Gastroesophageal sphincter (tissue), 4 donors: Measurements from ENCODE around the gene PCGF1. TPM values are rescaled to one million over a fixed set of nuclear protein-coding genes. Genes with fewer than 3 reads are reported as not detected.

Experiments
- ATAC-seq: fragments of 150-250 bp; one replicate; pipeline ENCODE4 v1.9.1; 2016; ENCODE audit warnings: mild to moderate bottlenecking, moderate library complexity
- H3K27ac ChIP-seq, 4 donors: fragments of 200-600 bp; sonication (generic) in 3 of 4; 1 replicate in 3 of 4; 2 replicates in 1 of 4; pipeline ENCODE4 v1.5.1; 2016 to 2019
- H3K27me3 ChIP-seq: fragments of 200-600 bp; sonication (generic); one replicate; pipeline ENCODE4 v1.5.1; 2019
- H3K36me3 ChIP-seq, 2 donors: fragments of 200-600 bp; sonication (generic); one replicate each; pipeline ENCODE4 v1.5.1; 2019; ENCODE audit warnings: control low read depth in 1 of 2
- H3K4me1 ChIP-seq, 3 donors: fragments of 200-600 bp; sonication (generic); 1 replicate in 2 of 3; 2 replicates in 1 of 3; pipeline ENCODE4 v1.5.1; 2016 to 2019; ENCODE audit warnings: control low read depth in 2 of 3
- H3K4me3 ChIP-seq, 2 donors: fragments of 200-600 bp; sonication (generic); one replicate each; pipeline ENCODE4 v1.5.1; 2019; ENCODE audit warnings: mild to moderate bottlenecking in 1 of 2, moderate library complexity in 1 of 2
- H3K9me3 ChIP-seq, 3 donors: fragments of 200-600 bp; sonication (generic); one replicate each; pipeline ENCODE4 v1.5.1; 2017 to 2019; ENCODE audit warnings: control low read depth in 2 of 3
- CTCF ChIP-seq, 4 experiments: fragments of 200-600 bp in 2 of 4; fragments of 450-650 bp in 2 of 4; sonication (generic) in 1 of 4; IDR thresholded peaks; one replicate each; pipeline ENCODE4 v1.5.1; 2017 to 2019; ENCODE audit warnings: antibody characterized with exemption in 4 of 4, mild to moderate bottlenecking in 2 of 4, moderate library complexity in 2 of 4
- EP300 ChIP-seq: sonication (generic); formaldehyde crosslinking; IDR thresholded peaks from one replicate; pipeline ENCODE4 v1.6.1; 2017; ENCODE audit warnings: antibody characterized with exemption, mild to moderate bottlenecking
- POLR2A ChIP-seq, 2 donors: fragments of 450-650 bp; IDR thresholded peaks; one replicate each; pipeline ENCODE4 v1.6.1; 2017; ENCODE audit warnings: antibody characterized with exemption in 2 of 2, mild to moderate bottlenecking in 2 of 2, moderate library complexity in 1 of 2
- POLR2AphosphoS5 ChIP-seq: sonication (generic); formaldehyde crosslinking; IDR thresholded peaks from one replicate; pipeline ENCODE4 v1.6.1; 2017; ENCODE audit warnings: antibody characterized with exemption
- WGBS, 2 donors: methylation state at CpG; one replicate each; pipeline ENCODE4 v1.1.5; 2018; ENCODE audit warnings: low coverage in 1 of 2; 5-methylcytosine and 5-hydroxymethylcytosine counted together
- total RNA-seq, 4 donors: library from RNA; depleted of rRNA; stranded (reverse); fragments of >200 nt; gene quantifications; one replicate each; pipeline ENCODE4 v1.1.0, GENCODE V29; 2016

Gene PCGF1
- total RNA-seq = 10 to 100 TPM in 3 of 4 donors, 1 to 10 TPM in 1; 9.6 to 24.0 (median 18.2) TPM

DNA sequence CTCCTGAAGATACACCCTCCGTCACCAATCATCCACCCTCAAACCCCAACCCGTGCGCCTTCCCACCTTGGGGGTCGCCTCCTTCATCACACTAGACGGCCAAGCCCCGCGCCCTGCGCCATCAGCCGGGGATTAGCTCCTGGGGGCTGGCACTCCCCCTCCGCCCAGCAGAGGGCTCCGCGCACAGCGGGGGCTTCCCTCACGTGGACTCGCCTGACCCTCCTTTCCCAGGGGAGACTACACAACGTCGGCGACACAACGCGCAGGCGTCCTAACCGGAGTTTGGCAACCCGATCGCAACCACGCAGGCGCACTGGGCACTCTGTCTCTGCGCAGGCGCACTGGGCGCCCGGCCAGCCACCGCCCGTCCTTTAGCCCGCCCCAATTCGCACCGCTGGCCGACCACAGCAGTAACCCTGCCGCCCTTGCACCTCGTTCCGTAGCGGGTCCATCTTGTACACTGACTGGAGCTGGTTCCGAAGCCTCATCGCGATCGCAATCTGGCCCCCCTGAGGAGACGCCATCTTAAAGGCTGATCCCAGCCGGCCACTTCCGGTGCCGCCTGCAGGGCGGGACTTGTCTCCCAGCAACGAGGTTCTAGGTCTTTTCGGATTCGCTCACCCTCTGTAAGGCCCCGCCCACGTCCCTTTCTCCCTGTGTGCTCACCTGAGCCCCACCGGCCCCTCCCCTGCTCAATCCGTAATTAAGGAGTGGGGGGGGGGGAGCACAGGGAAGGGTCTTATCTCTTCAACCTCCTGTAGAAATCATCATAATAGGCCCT is at the start of gene PCGF1:
PCGF1 (minus strand) TSS at position 551 of the 781 bp plus-strand sequence; CDS start at position 524, 27 bp downstream.
- Histone ChIP-seq H3K4me3 (peak within 1 kb of the TSS; percentile 86 to 92), H3K9me3 (no peaks in the 10 kb centered on the region), H3K27ac (peak within 1 kb of the TSS; percentile 96 to 99 (median 96)), H3K36me3 (peaks cover 0 to 22% of the 10 kb centered on the region in 2 donors), H3K27me3 (peaks cover 76% of the 10 kb centered on the region), H3K4me1 (peaks cover 0 to 56% (median 18%) of the 10 kb centered on the region in 3 donors)
- peak; percentile 97 for ATAC-seq
- no CpG with 5 or more reads among the region's 56 CpGs for WGBS, 2 donors
- peak in 2 of 4 experiments; percentile 3 to 40 for TF ChIP-seq CTCF (IDR thresholded peaks at IDR 0.05)
- peak; percentile 76 for TF ChIP-seq POLR2AphosphoS5
- peak; percentile 35 to 51 for TF ChIP-seq POLR2A (IDR thresholded peaks at IDR 0.05)
- TF ChIP-seq EP300 = no peak

GRCh38 chr2:74556831-74557370 is 49.4 kb upstream of the PCGF1 start:
- H3K27ac ChIP-seq = no peak overlapping the region
- 83% methylated on average over 1 to 2 of the region's 6 CpGs for WGBS, 2 donors
- peaks cover 0 to 11% of the 10 kb centered on the region in 2 donors for H3K36me3 ChIP-seq
- peaks cover 0 to 29% (median 10%) of the 10 kb centered on the region in 3 donors for H3K4me1 ChIP-seq
- H3K9me3 ChIP-seq = no peaks in the 10 kb centered on the region
- no peak overlapping the region for H3K4me3 ChIP-seq
- no peak for ATAC-seq
- TF ChIP-seq POLR2A (IDR thresholded peaks at IDR 0.05) = no peak
- TF ChIP-seq EP300 = no peak
- TF ChIP-seq CTCF (IDR thresholded peaks at IDR 0.05) = no peak
- no peak for TF ChIP-seq POLR2AphosphoS5
- peaks cover 21% of the 10 kb centered on the region for H3K27me3 ChIP-seq

DNA sequence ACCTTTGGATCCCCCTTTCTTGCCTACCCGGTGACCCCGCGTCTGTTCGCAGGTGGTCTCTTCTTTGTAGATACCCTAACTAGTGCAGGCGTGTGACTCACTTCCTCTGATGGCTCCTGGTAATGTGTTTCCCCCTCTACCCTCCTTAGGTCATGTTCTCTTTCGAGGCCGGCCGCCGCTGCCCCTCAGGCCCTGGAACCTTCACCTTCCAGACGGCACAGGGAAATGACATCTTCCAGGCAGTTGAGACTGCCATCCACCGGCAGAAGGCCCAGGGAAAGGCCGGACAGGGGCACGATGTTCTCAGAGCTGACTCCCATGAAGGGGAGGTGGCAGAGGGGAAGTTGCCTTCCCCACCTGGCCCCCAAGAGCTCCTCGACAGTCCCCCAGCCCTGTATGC is 48.7 kb upstream of the PCGF1 start:
- H3K4me3 ChIP-seq = peak overlapping the region in 1 of 2 donors; percentile 84
- ATAC-seq = no peak
- no peak overlapping the region for H3K27ac ChIP-seq

DNA sequence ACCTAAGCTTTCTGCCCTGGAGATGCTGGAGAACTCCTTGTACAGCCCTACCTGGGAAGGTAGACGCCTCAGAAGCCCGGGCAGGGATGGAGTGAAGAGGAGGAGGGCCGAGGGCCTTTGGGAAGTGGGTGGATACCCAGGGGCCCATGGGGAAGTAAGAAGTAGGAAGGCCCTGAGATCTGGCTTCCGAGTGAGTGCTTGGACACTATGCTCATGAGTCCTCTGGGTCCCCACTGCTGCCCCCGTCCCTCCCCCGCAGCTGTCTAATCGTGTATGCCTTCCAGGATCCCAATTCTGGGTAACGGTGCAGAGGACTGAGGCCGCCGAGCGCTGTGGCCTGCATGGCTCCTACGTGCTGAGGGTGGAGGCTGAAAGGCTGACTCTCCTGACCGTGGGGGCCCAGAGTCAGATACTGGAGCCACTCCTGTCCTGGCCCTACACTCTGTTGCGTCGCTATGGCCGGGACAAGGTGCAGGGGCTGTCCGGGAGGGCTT is 48.2 kb upstream of the PCGF1 start:
- peak overlapping the region in 1 of 2 donors; percentile 84 for H3K4me3 ChIP-seq
- peaks cover 11% of the 10 kb centered on the region for H3K27me3 ChIP-seq
- H3K36me3 ChIP-seq = peaks cover 0 to 11% of the 10 kb centered on the region in 2 donors
- WGBS, 2 donors = 54% methylated on average over 3 of the region's 17 CpGs; no CpG with 5 or more reads in 1 of the 2 donors
- peak overlapping the region in 3 of 4 donors; percentile 91 to 95 (median 92) for H3K27ac ChIP-seq
- no peak for ATAC-seq
- H3K4me1 ChIP-seq = peaks cover 0 to 32% (median 10%) of the 10 kb centered on the region in 3 donors
- no peaks in the 10 kb centered on the region for H3K9me3 ChIP-seq
- TF ChIP-seq EP300 (no peak), POLR2AphosphoS5 (no peak), POLR2A (IDR thresholded peaks at IDR 0.05) (no peak), CTCF (IDR thresholded peaks at IDR 0.05) (no peak)

More for the DNA sequence above, 48.7 kb upstream of the PCGF1 start:
- Histone ChIP-seq H3K4me1 (peaks cover 0 to 29% (median 10%) of the 10 kb centered on the region in 3 donors), H3K27me3 (peaks cover 14% of the 10 kb centered on the region), H3K36me3 (peaks cover 0 to 11% of the 10 kb centered on the region in 2 donors), H3K9me3 (no peaks in the 10 kb centered on the region)
- 80% methylated on average over 3 of the region's 14 CpGs; no CpG with 5 or more reads in 1 of the 2 donors for WGBS, 2 donors
- no peak for TF ChIP-seq POLR2A (IDR thresholded peaks at IDR 0.05)
- TF ChIP-seq CTCF (IDR thresholded peaks at IDR 0.05) = no peak
- TF ChIP-seq EP300 = no peak
- TF ChIP-seq POLR2AphosphoS5 = no peak
